Measurements from ENCODE around the gene PPM1J.
A peak's percentile ranks its signal among the peaks of the same experiment; 100 is the strongest.

PPM1J gene

GRCh38 chr1:112717263-112717873 lies 2.2 kb upstream of the PPM1J start:
- ATAC-seq (replicated peaks; ENCODE audit: extremely low read depth, poor library complexity, severe bottlenecking) (no peak), DNase-seq (ENCODE audit: low spot score in 2 of 2) (no peak)
- no peaks in the 10 kb centered on the region for H3K9me3 Mint-ChIP-seq
- H3K27me3 Mint-ChIP-seq = peaks cover 18% of the 10 kb centered on the region
- H3K36me3 Mint-ChIP-seq (ENCODE audit: insufficient read depth) = peaks cover 7% of the 10 kb centered on the region
- no peak overlapping the region for H3K27ac Mint-ChIP-seq (ENCODE audit: low read depth)
- peaks cover 26% of the 10 kb centered on the region for H3K4me1 Mint-ChIP-seq
- H3K4me3 Mint-ChIP-seq = no peak overlapping the region

GRCh38 chr1:112716133-112716720 lies 1.1 kb upstream of the PPM1J start:
- Mint-ChIP-seq H3K4me1 (peaks cover 26% of the 10 kb centered on the region), H3K9me3 (no peaks in the 10 kb centered on the region), H3K27ac (ENCODE audit: low read depth) (peak overlapping the region; percentile 90), H3K36me3 (ENCODE audit: insufficient read depth) (peaks cover 7% of the 10 kb centered on the region), H3K27me3 (peaks cover 11% of the 10 kb centered on the region), H3K4me3 (peak overlapping the region; percentile 90)
- DNase-seq (ENCODE audit: low spot score in 2 of 2) (peak; percentile 63 to 65), ATAC-seq (replicated peaks; ENCODE audit: extremely low read depth, poor library complexity, severe bottlenecking) (peak; percentile 34)

GRCh38 chr1:112714313-112715263 lies 544 bp downstream of the PPM1J start:
- peaks cover 11% of the 10 kb centered on the region for H3K27me3 Mint-ChIP-seq
- H3K4me1 Mint-ChIP-seq = peaks cover 26% of the 10 kb centered on the region
- H3K9me3 Mint-ChIP-seq = no peaks in the 10 kb centered on the region
- H3K27ac Mint-ChIP-seq (ENCODE audit: low read depth) = no peak overlapping the region
- ATAC-seq (replicated peaks; ENCODE audit: extremely low read depth, poor library complexity, severe bottlenecking) (no peak), DNase-seq (ENCODE audit: low spot score in 2 of 2) (no peak)
- peaks cover 7% of the 10 kb centered on the region for H3K36me3 Mint-ChIP-seq (ENCODE audit: insufficient read depth)
- peak overlapping the region; percentile 90 for H3K4me3 Mint-ChIP-seq

- ATAC-seq (replicated peaks; ENCODE audit: extremely low read depth, poor library complexity, severe bottlenecking) (no peak), DNase-seq (ENCODE audit: low spot score in 2 of 2) (no peak)
- H3K27ac Mint-ChIP-seq (ENCODE audit: low read depth) = no peak overlapping the region
- peaks cover 7% of the 10 kb centered on the region for H3K36me3 Mint-ChIP-seq (ENCODE audit: insufficient read depth)
- H3K4me3 Mint-ChIP-seq = peak overlapping the region; percentile 90
- H3K27me3 Mint-ChIP-seq = peaks cover 2% of the 10 kb centered on the region
- H3K4me1 Mint-ChIP-seq = peaks cover 24% of the 10 kb centered on the region
- H3K9me3 Mint-ChIP-seq = no peaks in the 10 kb centered on the region
Observed at GRCh38 chr1:112713466-112714312, 1.4 kb downstream of the PPM1J start.

GRCh38 chr1:112712701-112713128 lies 2.4 kb downstream of the PPM1J start:
- Mint-ChIP-seq H3K36me3 (ENCODE audit: insufficient read depth) (peaks cover 7% of the 10 kb centered on the region), H3K4me3 (no peak overlapping the region), H3K9me3 (no peaks in the 10 kb centered on the region), H3K27ac (ENCODE audit: low read depth) (no peak overlapping the region), H3K4me1 (peaks cover 21% of the 10 kb centered on the region), H3K27me3 (no peaks in the 10 kb centered on the region)
- ATAC-seq (replicated peaks; ENCODE audit: extremely low read depth, poor library complexity, severe bottlenecking) (no peak), DNase-seq (ENCODE audit: low spot score in 2 of 2) (no peak)

GRCh38 chr1:112712191-112712590 lies 2.9 kb downstream of the PPM1J start:
- Mint-ChIP-seq H3K9me3 (no peaks in the 10 kb centered on the region), H3K4me3 (no peak overlapping the region), H3K4me1 (peaks cover 26% of the 10 kb centered on the region), H3K27me3 (no peaks in the 10 kb centered on the region), H3K27ac (ENCODE audit: low read depth) (no peak overlapping the region), H3K36me3 (ENCODE audit: insufficient read depth) (peaks cover 7% of the 10 kb centered on the region)
- ATAC-seq (replicated peaks; ENCODE audit: extremely low read depth, poor library complexity, severe bottlenecking) (no peak), DNase-seq (ENCODE audit: low spot score in 2 of 2) (no peak)

- Mint-ChIP-seq H3K27ac (ENCODE audit: low read depth) (no peak overlapping the region), H3K4me1 (peaks cover 26% of the 10 kb centered on the region), H3K9me3 (no peaks in the 10 kb centered on the region), H3K36me3 (ENCODE audit: insufficient read depth) (peaks cover 7% of the 10 kb centered on the region), H3K27me3 (no peaks in the 10 kb centered on the region), H3K4me3 (no peak overlapping the region)
- DNase-seq (ENCODE audit: low spot score in 2 of 2) (no peak), ATAC-seq (replicated peaks; ENCODE audit: extremely low read depth, poor library complexity, severe bottlenecking) (no peak)
Observed at GRCh38 chr1:112711670-112712069, 3.5 kb downstream of the PPM1J start.

GRCh38 chr1:112711041-112711440 lies 4.1 kb downstream of the PPM1J start:
- no peak for ATAC-seq (replicated peaks; ENCODE audit: extremely low read depth, poor library complexity, severe bottlenecking)
- Mint-ChIP-seq H3K27me3 (no peaks in the 10 kb centered on the region), H3K4me3 (no peak overlapping the region), H3K9me3 (no peaks in the 10 kb centered on the region), H3K36me3 (ENCODE audit: insufficient read depth) (peaks cover 13% of the 10 kb centered on the region), H3K4me1 (peaks cover 26% of the 10 kb centered on the region), H3K27ac (ENCODE audit: low read depth) (no peak overlapping the region)
- no peak for DNase-seq (ENCODE audit: low spot score in 2 of 2)

- no peaks in the 10 kb centered on the region for H3K9me3 Mint-ChIP-seq
- peaks cover 26% of the 10 kb centered on the region for H3K4me1 Mint-ChIP-seq
- no peak overlapping the region for H3K27ac Mint-ChIP-seq (ENCODE audit: low read depth)
- ATAC-seq (replicated peaks; ENCODE audit: extremely low read depth, poor library complexity, severe bottlenecking) = no peak
- peaks cover 15% of the 10 kb centered on the region for H3K36me3 Mint-ChIP-seq (ENCODE audit: insufficient read depth)
- no peak overlapping the region for H3K4me3 Mint-ChIP-seq
- DNase-seq (ENCODE audit: low spot score in 2 of 2) = no peak
- H3K27me3 Mint-ChIP-seq = no peaks in the 10 kb centered on the region
Observed at GRCh38 chr1:112710586-112710985, 4.5 kb downstream of the PPM1J start.

GRCh38 chr1:112710159-112710558 lies 5.0 kb downstream of the PPM1J start:
- Mint-ChIP-seq H3K4me3 (no peak overlapping the region), H3K36me3 (ENCODE audit: insufficient read depth) (peaks cover 13% of the 10 kb centered on the region), H3K27ac (ENCODE audit: low read depth) (no peak overlapping the region), H3K4me1 (peaks cover 27% of the 10 kb centered on the region), H3K27me3 (no peaks in the 10 kb centered on the region), H3K9me3 (no peaks in the 10 kb centered on the region)
- ATAC-seq (replicated peaks; ENCODE audit: extremely low read depth, poor library complexity, severe bottlenecking) = no peak
- DNase-seq (ENCODE audit: low spot score in 2 of 2) = no peak

- Mint-ChIP-seq H3K9me3 (no peaks in the 10 kb centered on the region), H3K27ac (ENCODE audit: low read depth) (no peak overlapping the region), H3K36me3 (ENCODE audit: insufficient read depth) (peaks cover 15% of the 10 kb centered on the region), H3K27me3 (no peaks in the 10 kb centered on the region), H3K4me1 (peaks cover 37% of the 10 kb centered on the region), H3K4me3 (no peak overlapping the region)
- no peak for DNase-seq (ENCODE audit: low spot score in 2 of 2)
- ATAC-seq (replicated peaks; ENCODE audit: extremely low read depth, poor library complexity, severe bottlenecking) = no peak
Observed at GRCh38 chr1:112708489-112708888, 6.6 kb downstream of the PPM1J start.

- DNase-seq (ENCODE audit: low spot score in 2 of 2) = no peak
- Mint-ChIP-seq H3K27me3 (no peaks in the 10 kb centered on the region), H3K27ac (ENCODE audit: low read depth) (no peak overlapping the region), H3K36me3 (ENCODE audit: insufficient read depth) (peaks cover 16% of the 10 kb centered on the region), H3K9me3 (no peaks in the 10 kb centered on the region), H3K4me3 (peak overlapping the region; percentile 76), H3K4me1 (peaks cover 41% of the 10 kb centered on the region)
- no peak for ATAC-seq (replicated peaks; ENCODE audit: extremely low read depth, poor library complexity, severe bottlenecking)
Observed at GRCh38 chr1:112708002-112708448, 7.1 kb downstream of the PPM1J start.

Measured in central memory CD8-positive, alpha-beta T cell (primary cell).